Mesothelial cell of epicardium (in vitro differentiated cells): Measurements from ENCODE around the gene TAF9. TPM values are rescaled to one million over a fixed set of nuclear protein-coding genes. Genes with fewer than 3 reads are reported as not detected.

ENCODE experiments used
- DNase-seq, 2 experiments: peaks; one replicate each; pipeline ENCODE4 v3.0.0; 2021; ENCODE audit warnings: low spot score in 2 of 2; ENCODE audit not compliant: unreplicated experiment in 2 of 2
- H3K27ac Mint-ChIP-seq: 2 replicates; pipeline ENCODE4 v1.8.0; 2021; ENCODE audit warnings: mixed read lengths
- H3K27me3 Mint-ChIP-seq: 2 replicates; pipeline ENCODE4 v1.8.0; 2021; ENCODE audit warnings: low read depth, mixed read lengths
- H3K36me3 Mint-ChIP-seq: 2 replicates; pipeline ENCODE4 v1.8.0; 2021; ENCODE audit warnings: mixed read lengths
- H3K4me1 Mint-ChIP-seq: 2 replicates; pipeline ENCODE4 v1.8.0; 2021; ENCODE audit warnings: mixed read lengths
- H3K4me3 Mint-ChIP-seq: 2 replicates; pipeline ENCODE4 v1.8.0; 2021; ENCODE audit warnings: mild to moderate bottlenecking, moderate library complexity, mixed read lengths
- H3K9me3 Mint-ChIP-seq: 2 replicates; pipeline ENCODE4 v1.8.0; 2021; ENCODE audit warnings: mixed read lengths
- total RNA-seq: library from RNA; stranded (reverse); gene quantifications from 3 replicates; pipeline ENCODE4 v1.2.1, GENCODE V29; 2021
- TF ChIP-seq, protein P1 (sequence below): fragments of 200-600 bp; sonication (generic); IDR thresholded peaks from one replicate; pipeline ENCODE4 v1.5.0; 2021; ENCODE audit warnings: antibody characterized with exemption; ENCODE audit not compliant: unreplicated experiment

TAF9 gene, protein sequence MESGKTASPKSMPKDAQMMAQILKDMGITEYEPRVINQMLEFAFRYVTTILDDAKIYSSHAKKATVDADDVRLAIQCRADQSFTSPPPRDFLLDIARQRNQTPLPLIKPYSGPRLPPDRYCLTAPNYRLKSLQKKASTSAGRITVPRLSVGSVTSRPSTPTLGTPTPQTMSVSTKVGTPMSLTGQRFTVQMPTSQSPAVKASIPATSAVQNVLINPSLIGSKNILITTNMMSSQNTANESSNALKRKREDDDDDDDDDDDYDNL
- 47.1 to 50.4 TPM (median 49.0 TPM) in 3 replicates for total RNA-seq

- H3K4me3 Mint-ChIP-seq, result peak within 1 kb of the TSS; percentile 97
- TF ChIP-seq, protein P1, sequence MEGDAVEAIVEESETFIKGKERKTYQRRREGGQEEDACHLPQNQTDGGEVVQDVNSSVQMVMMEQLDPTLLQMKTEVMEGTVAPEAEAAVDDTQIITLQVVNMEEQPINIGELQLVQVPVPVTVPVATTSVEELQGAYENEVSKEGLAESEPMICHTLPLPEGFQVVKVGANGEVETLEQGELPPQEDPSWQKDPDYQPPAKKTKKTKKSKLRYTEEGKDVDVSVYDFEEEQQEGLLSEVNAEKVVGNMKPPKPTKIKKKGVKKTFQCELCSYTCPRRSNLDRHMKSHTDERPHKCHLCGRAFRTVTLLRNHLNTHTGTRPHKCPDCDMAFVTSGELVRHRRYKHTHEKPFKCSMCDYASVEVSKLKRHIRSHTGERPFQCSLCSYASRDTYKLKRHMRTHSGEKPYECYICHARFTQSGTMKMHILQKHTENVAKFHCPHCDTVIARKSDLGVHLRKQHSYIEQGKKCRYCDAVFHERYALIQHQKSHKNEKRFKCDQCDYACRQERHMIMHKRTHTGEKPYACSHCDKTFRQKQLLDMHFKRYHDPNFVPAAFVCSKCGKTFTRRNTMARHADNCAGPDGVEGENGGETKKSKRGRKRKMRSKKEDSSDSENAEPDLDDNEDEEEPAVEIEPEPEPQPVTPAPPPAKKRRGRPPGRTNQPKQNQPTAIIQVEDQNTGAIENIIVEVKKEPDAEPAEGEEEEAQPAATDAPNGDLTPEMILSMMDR, result no peak
- H3K9me3 Mint-ChIP-seq, result no peaks in the 10 kb centered on the region
- peak; percentile 70 to 86 for DNase-seq
- H3K27me3 Mint-ChIP-seq, result no peaks in the 10 kb centered on the region
- H3K27ac Mint-ChIP-seq, result peak within 1 kb of the TSS; percentile 99
- peaks cover 24% of the 10 kb centered on the region for H3K4me1 Mint-ChIP-seq
- peaks cover 11% of the 10 kb centered on the region for H3K36me3 Mint-ChIP-seq
Observed at GRCh38 chr5:69369340-69370121, at the start of gene TAF9, which contains the start of the genes AK6 and RAD17. TAF9 (minus strand) TSS chr5:69369520; CDS start chr5:69365737, 3,783 bp downstream. AK6 (minus strand) TSS chr5:69369520; CDS start chr5:69369490, 30 bp downstream. RAD17 (plus strand) TSS chr5:69369818; CDS start chr5:69372209, 2,391 bp downstream.

DNA sequence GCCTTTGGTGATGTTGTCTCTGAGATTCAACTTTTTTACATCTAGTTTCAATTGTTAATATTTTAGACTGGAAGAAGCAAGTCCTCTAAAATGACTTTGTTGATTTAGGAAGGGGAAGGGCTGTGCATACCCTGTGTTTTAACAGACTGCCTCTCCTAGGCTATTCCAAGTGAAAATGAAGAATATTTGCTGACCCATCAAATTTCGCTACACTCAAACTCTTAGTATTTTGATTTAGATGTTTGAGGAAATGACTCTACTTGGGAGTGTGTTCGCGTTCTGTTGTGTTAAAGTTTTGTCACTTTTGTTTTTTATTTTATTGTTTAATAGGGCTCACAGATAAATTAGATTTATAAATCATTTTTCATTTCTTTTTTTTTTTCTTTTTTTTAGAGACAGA lies 49.2 kb upstream of the TAF9 start:
- TF ChIP-seq, protein P1, result no peak
- no peak overlapping the region for H3K4me3 Mint-ChIP-seq
- peaks cover 6% of the 10 kb centered on the region for H3K9me3 Mint-ChIP-seq
- peaks cover 31% of the 10 kb centered on the region for H3K36me3 Mint-ChIP-seq
- H3K4me1 Mint-ChIP-seq, result peaks cover 9% of the 10 kb centered on the region
- no peak for DNase-seq
- H3K27me3 Mint-ChIP-seq, result peaks cover 25% of the 10 kb centered on the region
- H3K27ac Mint-ChIP-seq, result no peak overlapping the region

- TF ChIP-seq, protein P1, result no peak
- no peak for DNase-seq
- Mint-ChIP-seq H3K27ac (peak overlapping the region; percentile 26), H3K4me1 (peaks cover 9% of the 10 kb centered on the region), H3K27me3 (peaks cover 25% of the 10 kb centered on the region), H3K36me3 (peaks cover 23% of the 10 kb centered on the region), H3K9me3 (no peaks in the 10 kb centered on the region), H3K4me3 (peak overlapping the region; percentile 90)
Observed at GRCh38 chr5:69416699-69417098, 47.4 kb upstream of the TAF9 start.

- no peak for DNase-seq
- Mint-ChIP-seq H3K27ac (peak overlapping the region; percentile 97), H3K4me1 (peaks cover 9% of the 10 kb centered on the region), H3K9me3 (no peaks in the 10 kb centered on the region), H3K4me3 (peak overlapping the region; percentile 90), H3K36me3 (peaks cover 28% of the 10 kb centered on the region), H3K27me3 (peaks cover 25% of the 10 kb centered on the region)
- TF ChIP-seq, protein P1, result no peak
Observed at GRCh38 chr5:69416180-69416579, 46.9 kb upstream of the TAF9 start.

DNA sequence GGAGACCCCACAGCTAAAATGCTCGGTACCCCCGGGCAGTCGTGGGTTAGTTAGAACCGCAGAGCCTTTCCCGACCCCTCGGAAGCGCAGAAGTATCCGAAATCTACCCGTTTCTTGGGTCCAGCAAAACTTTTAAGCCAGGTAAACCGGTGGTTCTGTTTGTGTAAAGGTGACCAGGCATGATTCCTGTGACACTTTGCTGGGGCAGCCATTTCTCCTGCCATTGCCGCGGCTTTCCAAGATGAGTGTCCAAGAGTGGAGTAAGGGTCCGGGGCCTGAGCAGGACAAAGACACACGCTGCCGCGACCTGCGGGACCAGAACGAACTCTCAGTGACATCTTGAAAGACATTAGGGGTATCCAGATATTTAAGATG lies 46.3 kb upstream of the TAF9 start:
- H3K27me3 Mint-ChIP-seq, result peaks cover 25% of the 10 kb centered on the region
- no peaks in the 10 kb centered on the region for H3K9me3 Mint-ChIP-seq
- H3K27ac Mint-ChIP-seq, result peak overlapping the region; percentile 97
- peaks cover 8% of the 10 kb centered on the region for H3K4me1 Mint-ChIP-seq
- DNase-seq, result peak in 1 of 2 experiments; percentile 41
- H3K36me3 Mint-ChIP-seq, result peaks cover 27% of the 10 kb centered on the region
- peak overlapping the region; percentile 90 for H3K4me3 Mint-ChIP-seq
- TF ChIP-seq, protein P1, result no peak
